Stimulated activated CD4-positive, alpha-beta T cell treated with anti-CD3 and anti-CD28 coated beads, TNF-alpha, amount 100 ng/mL, for 1 hour (primary cell): ENCODE data around the gene CAST.
"Not testable (repeated sequence)": the region's sequence is repeated elsewhere in the genome, so short reads cannot be mapped to it uniquely, and the experiment has no call there.

Experiments
- DNase-seq, 3 donors: peaks; one replicate each; pipeline ENCODE4 v3.0.0-alpha.2; 2020; ENCODE audit warnings: low read depth in 3 of 3, low spot score in 1 of 3

The CAST gene

DNA sequence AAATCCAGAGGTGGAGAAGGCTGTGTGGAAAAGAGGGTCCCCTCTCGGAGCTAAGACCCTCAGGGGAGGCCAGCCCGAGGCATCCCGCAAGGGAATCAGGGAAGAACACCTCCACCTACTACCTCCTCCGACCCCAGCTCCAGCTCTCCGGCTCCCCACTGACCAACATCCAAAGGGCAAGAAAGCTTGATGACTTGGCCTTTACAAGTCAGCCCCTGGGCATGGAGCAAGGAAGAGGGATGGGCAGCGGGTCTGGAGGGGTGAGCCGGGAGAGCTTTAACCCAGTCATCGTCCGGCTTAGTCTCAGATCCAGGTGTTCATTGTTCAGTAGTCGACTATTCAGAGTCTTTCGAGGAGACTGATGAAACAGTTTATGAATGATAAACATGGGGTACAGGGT is 113.5 kb downstream of the CAST start:
- no peak for DNase-seq

DNA sequence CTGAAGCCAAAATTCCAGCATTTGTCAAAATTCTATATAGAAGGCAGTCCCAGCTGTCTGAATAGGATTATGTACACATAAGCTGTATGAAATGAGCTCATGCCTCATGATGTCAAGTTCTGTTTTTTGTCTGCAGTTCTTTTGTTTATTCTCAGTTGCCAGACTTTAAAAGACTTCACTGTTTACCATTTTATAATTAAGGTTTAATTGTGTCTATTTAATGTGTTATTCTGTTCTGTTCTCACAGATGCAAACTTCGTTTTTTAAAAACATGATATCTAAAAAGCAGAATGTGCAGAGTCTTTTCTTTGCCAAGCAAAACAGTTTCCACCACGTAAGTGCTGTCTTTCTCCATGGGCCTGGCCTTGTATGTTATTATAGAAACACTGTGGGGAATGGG is 114.4 kb downstream of the CAST start:
- no peak for DNase-seq

DNA sequence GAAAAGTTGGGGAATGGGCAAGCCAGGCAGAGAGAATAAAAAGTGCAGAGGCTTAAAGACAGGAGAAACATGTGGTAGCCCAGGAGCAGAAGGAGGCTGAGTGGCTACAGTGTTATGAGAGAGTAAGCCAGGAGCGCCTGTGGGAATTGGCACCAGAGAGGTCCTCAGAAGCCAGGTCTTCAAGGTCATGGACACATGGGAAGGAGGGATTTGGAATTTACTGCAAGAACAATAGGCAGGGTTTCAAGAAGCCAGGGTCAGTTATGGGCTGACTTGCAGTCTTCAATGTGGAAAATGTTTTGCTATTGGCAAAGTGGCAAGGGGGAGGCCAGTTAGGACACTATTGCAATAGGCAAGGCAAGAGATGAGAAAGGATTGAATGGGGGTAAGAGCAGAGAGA is 116.2 kb downstream of the CAST start:
- DNase-seq, result no peak

DNA sequence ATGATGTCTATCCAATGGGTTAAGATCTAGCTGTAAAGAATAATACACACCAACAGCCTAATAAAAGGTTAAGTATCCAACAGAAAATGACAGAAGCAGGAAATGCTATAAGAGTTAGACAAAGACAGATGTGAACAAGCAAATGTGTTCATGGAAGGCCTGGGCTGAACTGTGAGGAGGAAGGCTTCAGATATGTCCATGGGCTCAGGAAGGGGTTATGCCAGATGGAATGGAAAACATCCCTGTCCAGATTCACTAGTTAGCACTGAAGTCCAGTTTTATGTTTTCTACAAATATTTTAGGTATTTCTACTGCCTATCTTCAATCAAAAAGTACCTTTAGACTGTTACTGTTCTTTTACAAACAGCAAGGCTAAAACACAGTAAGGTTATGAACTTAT is 118.5 kb downstream of the CAST start:
- no peak for DNase-seq

DNA sequence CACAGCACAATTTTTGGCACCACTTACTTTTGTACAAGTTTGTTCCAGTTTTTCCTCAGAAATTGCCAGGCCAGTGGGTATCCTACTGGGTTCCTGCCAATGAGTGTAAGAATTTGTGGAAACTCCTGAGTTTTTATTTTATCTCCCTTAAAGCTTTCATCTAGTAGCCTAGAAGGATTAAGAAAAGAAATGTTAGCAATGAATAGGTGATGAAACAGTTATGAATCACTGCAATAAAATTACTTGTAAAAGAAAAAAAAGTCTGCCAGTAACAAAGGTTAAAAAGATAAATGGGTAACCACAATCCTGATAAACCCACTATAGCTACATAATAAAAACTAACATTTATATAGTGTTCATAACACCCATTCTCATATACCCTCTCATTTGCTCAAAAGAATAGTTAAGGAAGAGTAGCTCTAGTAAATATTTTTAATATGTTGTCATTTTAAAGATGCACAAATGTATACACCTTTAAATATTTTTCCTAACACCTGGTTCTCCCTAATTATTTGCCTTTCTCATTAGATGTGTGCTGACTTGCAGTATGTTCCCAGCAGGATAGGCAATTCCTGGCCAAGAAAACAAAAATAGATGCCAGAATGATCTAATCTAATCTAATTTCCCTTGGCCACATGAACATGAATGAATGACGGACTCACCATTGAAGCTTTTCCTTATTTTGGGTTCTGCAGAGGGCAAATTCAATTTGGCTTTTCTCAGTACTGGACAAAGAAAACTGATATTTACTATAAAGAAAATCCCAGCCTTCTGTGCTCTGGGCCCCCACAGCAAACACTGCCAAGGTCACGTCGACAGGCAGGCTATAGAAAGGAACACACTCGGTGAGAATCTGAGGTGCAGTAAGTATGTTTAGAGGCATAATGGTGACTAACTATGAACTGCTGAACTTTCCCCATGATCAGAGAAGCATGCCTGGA is 119.1 kb downstream of the CAST start:
- no peak for DNase-seq

DNA sequence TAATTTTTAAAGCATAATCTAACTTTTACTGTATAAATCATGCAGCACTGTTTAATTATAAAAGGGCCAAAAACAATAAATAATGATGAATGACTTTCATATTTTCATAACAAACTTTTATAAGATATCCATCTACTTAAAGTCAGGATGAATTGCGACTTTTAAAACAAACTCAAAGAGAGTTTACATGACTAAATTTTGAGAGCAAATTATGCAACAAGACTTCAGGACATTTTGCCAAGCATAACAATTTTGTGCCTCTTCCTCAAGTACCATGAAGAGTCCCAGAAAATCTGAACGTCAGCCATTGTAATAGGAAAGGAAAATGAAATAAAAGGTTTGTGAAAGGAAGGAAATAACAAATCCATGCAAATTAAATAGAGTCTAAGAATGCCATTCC is 121.2 kb downstream of the CAST start:
- DNase-seq, result no peak

DNA sequence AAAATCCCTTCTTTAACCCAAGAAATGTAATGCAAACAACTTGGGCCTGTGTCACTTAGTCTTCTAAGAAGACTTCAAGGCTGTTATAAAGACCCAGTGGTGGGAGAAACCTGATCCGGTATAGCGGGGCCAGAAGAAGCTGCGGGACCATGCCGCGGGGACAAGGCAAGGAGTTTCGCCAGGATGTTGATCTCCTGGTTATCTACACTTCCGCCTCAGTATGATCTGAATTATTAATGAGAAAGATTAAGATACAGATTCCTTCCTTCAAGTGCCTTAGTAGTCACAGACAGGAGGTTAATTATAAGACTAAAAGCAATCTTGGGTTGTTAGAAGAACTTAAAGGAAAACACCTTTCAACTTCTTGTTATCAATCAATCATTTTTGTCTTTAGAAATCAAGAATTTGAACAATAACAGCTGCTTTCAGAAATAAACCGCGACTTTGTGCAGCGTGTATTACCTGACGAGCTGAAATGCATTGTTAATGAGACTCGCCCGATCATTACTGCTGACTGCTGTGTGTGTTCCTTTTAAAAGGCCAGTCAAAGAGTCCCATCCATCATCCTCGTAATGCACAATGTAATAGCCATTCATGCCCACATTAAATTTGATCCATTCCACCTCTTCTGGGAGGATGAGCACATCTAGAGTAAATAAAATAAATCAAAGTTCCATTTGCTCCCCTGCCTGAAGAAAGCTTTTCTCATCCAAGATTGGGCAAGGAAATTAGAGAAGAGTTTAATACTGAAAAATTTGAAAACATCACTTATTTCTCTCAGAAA is 123.3 kb downstream of the CAST start:
- DNase-seq, result no peak

DNA sequence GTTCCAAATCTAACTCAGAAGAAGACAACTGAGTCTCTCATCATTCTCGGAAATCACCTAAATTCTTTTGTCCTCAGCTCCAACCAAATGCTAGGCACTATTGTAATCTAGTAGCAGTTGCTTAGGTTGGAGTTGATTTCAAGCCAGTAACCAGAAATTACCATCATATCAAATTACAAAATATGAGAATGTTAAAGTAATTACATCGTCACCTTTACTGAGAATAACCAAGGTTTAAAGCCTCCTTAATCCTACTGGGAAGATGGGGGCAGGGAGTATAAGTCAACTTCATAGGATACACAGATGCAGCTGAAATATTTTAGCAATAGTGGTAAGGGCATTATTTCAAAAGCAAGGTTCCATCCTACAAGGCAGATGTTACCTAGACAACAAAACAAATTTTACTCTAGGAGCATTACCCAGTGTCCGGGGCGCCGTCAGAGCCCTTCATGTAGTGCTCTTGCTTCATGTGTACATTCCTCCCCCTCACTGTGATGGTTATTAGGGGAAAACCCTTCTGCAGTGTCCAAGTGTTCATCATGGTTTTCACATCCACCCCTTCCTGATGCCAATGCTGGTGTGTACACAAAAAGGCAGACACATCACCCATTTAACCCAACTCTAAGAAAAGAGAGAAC is 126.1 kb downstream of the CAST start:
- DNase-seq, result no peak

DNA sequence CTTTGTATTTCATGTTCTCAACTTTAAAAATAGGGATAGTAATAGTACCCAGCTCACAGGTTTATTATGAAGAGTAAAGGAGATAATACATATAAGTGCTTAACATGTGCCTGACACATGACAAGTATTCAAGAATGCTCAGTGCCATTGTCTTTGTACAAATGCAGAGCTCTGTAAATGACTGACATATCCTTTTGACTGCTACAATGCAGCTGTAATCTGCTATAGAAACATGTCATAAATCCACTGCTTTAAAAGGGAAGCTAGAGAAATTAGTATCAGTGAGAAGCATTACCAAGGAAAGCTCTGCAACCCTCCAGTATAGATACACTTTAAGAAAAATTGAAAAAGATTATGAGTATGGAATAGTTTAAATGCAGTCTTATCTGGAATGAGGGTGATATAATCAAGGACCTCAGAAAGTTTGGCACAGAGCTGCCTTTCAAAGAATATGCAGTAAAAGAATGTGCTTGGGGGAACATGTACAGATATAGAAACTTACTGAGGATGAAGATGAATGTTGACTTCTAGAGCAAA is 127.7 kb downstream of the CAST start:
- no peak for DNase-seq

DNA sequence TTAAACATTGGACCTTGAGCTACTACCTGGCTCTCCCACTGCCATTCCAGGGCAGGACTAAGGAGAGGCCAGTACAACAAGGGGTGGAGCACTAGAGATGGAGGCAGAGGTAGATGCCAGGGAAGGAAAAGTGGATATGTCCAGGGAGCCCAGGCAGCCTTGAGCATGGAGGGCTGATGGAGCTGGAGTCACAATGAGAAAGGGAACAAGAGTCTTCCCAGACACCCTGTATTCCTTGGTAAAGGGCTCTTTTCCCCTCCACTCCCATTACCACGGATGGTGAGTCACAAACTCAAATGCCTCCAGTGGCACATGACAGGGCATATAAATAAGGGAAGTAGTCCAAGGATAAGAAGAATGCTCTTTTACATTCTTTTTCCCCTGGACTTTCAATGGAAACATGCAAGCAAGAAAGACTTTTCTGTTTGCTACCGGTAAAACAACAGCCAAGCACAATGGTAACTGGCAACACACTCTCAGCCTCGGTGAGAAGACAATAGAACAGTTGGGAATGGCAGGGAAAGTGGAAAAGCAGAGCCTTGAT is 128.9 kb downstream of the CAST start:
- DNase-seq, result no peak

DNA sequence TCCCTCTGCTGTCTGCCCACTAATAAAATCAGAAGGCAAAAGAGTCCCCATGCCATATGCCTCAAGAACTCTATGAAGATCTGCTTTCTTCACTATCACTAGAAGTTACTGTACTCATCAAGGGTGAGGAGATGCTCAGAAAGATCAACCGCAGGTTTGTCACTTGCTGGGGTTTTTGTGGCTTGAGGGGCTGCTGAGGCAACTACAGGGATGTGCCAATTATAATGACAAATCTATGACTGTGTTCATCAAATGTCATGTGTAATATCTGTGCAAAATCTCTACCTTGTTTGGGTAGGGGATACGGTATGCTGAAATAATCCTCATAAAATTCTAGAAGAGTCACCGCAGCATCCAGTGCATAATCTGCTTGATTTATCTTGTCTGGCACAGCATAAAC is 132.6 kb downstream of the CAST start:
- DNase-seq, result no peak

DNA sequence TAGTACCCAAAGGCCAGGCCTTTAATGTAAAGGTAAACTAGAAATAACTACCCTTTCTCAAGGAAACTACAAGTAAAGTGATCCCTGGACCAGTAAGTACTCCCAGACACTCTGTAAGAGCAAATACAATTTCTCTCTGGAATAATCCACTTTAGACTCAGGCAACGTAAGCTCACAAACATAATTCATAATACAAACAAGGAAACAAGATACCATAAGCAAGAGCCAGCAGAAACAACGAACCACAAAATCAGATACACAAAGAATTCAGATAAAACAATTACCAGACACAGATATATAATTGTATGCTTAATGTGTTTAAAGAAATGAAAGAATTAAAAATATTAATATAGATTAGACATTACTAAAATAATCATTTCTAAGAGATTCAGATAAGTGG is 133.4 kb downstream of the CAST start:
- DNase-seq, result no peak

DNA sequence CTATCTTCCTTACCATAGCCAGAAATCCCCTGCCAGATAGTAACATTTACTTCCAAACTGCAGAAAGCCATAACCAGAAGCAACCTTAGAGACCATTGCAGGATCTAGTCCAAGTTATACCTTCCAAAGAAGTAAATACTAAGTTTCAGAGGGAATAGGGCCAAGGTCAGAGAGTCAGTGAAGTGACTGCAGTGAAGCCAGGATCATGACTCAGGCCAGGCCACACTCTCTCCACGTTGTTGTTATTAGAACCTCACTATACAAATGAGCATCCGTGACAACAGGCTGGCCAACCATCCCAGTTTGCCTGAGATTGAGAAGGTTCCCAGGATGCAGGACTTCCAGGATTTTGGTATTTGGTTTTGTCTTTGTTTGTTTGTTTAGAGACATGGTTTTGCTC is 134.3 kb downstream of the CAST start:
- DNase-seq, result no peak

DNA sequence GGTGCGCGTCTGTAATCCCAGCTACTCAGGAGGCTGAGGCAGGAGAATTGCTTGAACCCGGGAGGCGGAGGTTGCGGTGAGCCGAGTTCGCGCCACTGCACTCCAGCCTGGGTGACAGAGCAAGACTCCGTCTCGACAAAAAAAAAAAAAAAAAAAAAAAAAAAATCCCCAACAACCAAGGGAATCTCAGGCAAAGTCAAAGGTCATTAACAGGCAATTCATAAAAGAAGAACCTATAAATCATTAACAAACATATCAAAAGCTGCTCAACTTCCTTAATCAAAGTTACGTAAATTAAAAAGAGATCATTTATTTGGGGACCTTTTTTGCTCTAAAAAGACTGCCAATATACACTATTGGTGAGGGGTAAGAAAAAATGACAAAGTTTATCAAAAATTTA is 139.5 kb downstream of the CAST start:
- DNase-seq, result not testable (repeated sequence)

DNA sequence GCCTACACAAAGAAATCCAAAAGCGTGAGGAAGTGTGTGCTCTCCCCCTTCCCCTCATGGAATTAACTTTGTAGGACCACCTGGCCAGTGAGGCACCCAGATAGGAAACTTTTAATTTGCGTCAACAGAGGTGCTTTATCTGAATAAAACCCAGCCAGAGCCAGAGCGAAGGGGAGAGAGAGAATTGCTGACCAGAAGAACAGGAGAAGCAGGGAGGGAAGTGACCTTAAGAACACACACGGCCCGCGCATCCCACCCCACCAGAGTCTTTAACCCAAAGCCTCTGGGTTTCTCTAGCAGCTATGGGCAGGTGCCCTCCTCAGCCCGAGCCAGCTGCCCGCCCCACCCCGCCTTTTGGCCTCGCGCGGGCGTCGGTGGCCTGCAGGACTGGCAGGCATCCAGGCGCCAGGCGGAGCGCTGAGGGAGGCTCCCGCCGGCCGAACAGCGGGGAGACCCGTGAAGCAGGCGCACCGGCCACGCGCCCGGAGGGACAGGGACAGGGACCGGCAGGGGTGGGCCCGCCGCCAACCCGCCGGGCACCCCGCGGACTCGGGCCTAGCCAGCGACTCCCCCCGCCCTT is 145.0 kb downstream of the CAST start:
- no peak for DNase-seq

DNA sequence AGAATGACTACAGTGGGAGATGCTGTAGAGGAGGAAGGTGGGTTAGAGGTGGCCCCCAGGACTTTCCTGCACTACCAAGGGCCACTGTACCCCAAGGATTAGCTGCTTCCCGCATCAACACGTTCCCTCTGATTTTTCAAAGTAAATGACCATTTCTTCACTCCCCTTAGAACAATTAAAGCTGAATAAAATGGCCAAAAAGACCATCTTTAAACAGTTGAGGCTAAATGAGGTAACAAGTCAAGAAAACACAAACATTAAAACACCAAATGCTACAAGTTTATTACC is 146.3 kb downstream of the CAST start:
- no peak for DNase-seq

DNA sequence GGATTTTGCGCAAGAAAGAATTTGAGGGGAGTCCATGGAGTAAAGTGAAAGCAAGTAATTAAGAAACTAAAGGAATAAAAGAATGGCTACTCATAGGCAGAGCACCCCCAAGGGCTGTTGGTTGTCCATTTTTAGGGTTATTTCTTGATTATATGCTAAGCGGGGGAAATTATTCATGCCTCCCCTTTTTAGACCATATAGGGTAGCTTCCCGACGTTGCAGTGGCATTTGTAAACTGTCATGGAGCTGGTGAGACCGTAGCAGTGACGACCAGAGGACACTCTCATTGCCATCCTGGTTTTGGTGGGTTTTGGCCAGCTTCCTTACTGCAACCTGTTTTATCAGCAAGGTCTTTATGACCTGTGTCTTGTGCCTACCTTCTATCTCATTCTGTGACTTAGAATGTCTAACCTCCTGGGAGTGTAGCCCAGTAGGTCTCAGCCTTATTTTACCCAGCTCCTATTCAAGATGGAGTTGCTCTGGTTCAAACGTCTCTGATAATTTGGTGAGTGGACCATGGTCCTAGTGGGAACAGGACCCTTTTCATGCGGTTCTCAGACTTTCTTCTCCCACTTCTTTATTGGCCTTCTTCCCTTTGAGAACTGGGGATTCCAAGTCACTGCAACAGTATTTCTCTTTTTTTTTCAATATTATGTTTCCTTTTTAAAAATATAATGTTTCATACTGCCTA is 146.8 kb downstream of the CAST start:
- DNase-seq, result no peak

DNA sequence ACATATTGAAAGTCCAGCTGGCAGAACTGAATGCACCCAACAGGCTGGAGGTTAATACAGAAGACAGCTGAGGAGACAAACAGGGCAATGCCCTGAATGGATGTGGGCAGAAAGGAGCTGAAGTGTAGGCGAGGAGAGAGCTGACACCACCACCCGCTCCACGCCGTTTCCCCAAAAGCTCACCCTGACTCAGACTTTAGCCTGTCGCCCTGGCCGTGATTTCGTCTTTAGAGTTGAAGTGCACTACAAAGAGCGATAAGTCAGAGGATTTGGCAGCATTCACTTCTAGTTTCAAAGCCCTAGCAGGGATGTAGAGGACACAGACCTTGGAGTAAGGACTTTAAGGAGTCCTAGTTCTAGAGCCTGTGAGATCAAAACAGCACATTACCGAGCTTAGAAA is 147.7 kb downstream of the CAST start:
- DNase-seq, result no peak

DNA sequence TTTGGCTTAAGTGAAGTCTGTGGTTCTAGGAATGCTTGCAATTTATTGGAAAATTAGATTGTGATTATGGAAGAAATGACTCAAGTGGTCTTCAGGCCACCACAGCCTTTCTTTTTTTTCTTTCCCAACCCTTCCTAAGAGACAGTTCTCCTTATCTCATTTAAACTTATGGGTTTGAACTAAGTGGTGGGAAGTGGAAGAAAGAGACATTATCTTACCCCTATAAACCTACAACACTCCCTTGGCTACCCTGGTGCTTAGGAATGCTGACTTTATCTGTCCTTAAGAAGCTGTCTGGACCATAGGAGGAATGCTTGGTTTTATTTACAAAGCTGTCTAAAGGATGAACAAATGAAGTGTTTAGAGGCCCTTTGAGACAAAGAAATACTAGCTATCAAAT is 150.7 kb downstream of the CAST start:
- DNase-seq, result no peak

DNA sequence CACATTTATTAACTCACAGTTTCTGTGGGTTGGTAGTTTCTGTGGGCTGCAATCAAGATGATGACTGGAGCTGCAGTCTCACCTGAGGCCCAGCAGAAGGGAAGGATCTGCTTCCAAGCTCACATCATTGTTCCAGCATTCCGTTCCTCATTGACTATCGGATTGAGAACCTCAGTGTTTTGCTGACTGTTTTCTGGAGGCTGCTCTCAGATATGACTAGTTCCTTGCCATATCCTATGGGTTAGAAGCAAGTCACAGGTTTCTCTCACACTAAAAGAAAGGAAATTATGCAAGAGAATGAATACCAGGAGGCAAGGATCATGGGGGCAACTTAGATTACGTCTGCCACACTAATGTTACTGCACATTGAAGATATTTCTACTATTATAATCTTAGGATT is 151.9 kb downstream of the CAST start:
- DNase-seq, result no peak
